Mesenteric fat pad (tissue), 1 donor: Measurements from ENCODE around the gene PCDHGA4. TPM values are rescaled to one million over a fixed set of nuclear protein-coding genes. Genes with fewer than 3 reads are reported as not detected.
A peak's percentile ranks its signal among the peaks of the same experiment; 100 is the strongest.
"Not testable (repeated sequence)": the region's sequence is repeated elsewhere in the genome, so short reads cannot be mapped to it uniquely, and the experiment has no call there.

Experiments used
- DNase-seq: peaks from one replicate; pipeline ENCODE4 v3.0.0-alpha.2; 2020; ENCODE audit warnings: low spot score
- total RNA-seq: library from RNA; stranded (reverse); fragmentation: NEBNext Ultra II Directional; extraction: Animal tissue kit (Norgen Biotek cat#: 25700); gene quantifications from one replicate; pipeline ENCODE4 v1.2.1, GENCODE V29; 2021
- donor health status: DM: yes; HTN: yes; CAD: no.

Gene PCDHGA4
- total RNA-seq, 1 donor from 2014 or later = 4.7 TPM

DNA sequence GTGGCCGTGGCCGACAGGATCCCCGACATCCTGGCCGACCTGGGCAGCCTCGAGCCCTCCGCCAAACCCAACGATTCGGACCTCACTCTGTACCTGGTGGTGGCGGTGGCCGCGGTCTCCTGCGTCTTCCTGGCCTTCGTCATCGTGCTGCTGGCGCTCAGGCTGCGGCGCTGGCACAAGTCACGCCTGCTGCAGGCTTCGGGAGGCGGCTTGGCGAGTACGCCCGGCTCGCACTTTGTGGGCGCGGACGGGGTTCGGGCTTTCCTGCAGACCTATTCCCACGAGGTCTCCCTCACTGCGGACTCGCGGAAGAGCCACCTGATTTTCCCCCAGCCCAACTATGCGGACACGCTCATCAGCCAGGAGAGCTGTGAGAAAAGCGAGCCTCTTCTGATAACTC lies 8.8 kb upstream of the PCDHGA4 start:
- DNase-seq = not testable (repeated sequence)

GRCh38 chr5:141349917-141350619 lies 4.8 kb upstream of the PCDHGA4 start, which contains the start of gene PCDHGB1:
Gene PCDHGB1 (plus strand): TSS chr5:141350099. CDS start chr5:141350261, 162 bp downstream.
- peak; percentile 65 for DNase-seq

- DNase-seq = peak; percentile 74
These were observed 3.2 kb upstream of the PCDHGA4 start for GRCh38 chr5:141351591-141351990.

- peak; percentile 65 for DNase-seq
These were observed 820 bp downstream of the PCDHGA4 start for GRCh38 chr5:141355641-141356040.

DNA sequence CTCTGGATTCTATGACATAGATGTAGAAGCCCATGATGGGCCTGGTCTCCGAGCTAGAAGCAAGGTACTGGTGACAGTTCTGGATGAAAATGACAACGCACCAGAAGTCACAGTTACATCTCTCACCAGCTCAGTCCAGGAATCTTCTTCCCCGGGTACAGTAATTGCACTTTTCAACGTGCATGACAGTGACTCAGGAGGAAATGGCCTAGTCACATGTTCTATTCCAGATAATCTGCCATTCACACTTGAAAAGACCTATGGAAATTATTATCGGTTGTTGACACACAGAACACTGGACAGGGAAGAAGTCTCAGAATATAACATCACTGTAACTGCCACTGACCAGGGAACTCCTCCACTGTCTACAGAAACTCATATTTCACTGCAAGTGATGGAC lies 1.3 kb downstream of the PCDHGA4 start:
- DNase-seq = no peak

GRCh38 chr5:141356950-141357349 lies 2.1 kb downstream of the PCDHGA4 start:
- DNase-seq = peak; percentile 86

GRCh38 chr5:141359790-141360426 lies 5.1 kb downstream of the PCDHGA4 start, which contains the start of gene PCDHGB2:
Gene PCDHGB2 (plus strand): TSS chr5:141359994. CDS start chr5:141360136, 142 bp downstream.
- DNase-seq = peak; percentile 79

- DNase-seq = peak; percentile 74
These were observed 5.9 kb downstream of the PCDHGA4 start for GRCh38 chr5:141360685-141361084.

DNA sequence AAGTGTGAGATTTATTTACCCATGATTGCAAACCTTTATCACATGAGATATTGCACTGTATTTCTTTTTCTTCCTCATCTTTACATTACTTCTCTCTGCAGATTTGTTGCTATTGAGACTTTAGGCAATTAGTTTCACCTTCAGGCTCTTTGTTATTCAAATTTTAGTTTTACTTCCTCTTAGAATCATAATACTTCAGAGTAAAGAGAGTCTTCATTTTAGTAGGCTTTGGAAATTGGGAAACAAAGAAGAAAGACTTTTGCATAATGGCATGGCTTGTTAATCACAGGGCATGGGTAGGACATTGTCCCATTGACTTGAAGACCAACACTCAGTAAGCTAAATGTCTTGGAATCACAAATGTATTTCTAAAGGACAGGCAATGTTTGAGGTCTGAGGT lies 7.9 kb downstream of the PCDHGA4 start:
- DNase-seq = no peak

DNA sequence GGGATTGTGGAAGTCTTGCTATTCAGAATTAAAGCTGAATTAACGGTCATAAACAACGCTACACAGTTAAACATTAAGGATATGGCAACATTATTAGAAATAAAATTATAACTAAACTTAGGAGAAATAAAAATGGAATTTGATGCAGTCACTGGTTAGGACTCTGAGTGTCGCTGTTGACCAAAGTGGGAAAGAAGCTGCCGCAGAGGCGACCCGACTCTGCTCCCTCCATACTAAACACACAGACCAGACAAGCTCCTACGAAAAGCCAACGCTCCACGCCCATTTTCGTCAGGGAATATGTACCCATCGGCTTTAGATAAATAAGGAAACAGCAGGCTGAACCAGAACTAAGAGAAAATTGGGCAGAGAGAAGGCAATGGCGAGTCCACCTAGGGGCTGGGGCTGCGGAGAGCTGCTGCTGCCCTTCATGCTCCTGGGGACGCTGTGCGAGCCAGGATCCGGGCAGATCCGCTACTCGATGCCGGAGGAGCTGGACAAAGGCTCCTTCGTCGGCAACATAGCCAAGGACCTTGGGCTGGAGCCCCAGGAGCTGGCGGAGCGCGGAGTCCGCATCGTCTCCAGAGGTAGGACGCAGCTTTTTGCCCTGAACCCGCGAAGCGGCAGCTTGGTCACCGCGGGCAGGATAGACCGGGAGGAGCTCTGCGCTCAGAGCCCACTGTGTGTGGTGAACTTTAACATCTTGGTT lies 9.3 kb downstream of the PCDHGA4 start, which contains the start of gene PCDHGA5:
TSS of gene PCDHGA5 (plus strand) at position 211 of the 709 bp plus-strand sequence. CDS start at position 380, 169 bp downstream.
- peak; percentile 84 for DNase-seq

DNA sequence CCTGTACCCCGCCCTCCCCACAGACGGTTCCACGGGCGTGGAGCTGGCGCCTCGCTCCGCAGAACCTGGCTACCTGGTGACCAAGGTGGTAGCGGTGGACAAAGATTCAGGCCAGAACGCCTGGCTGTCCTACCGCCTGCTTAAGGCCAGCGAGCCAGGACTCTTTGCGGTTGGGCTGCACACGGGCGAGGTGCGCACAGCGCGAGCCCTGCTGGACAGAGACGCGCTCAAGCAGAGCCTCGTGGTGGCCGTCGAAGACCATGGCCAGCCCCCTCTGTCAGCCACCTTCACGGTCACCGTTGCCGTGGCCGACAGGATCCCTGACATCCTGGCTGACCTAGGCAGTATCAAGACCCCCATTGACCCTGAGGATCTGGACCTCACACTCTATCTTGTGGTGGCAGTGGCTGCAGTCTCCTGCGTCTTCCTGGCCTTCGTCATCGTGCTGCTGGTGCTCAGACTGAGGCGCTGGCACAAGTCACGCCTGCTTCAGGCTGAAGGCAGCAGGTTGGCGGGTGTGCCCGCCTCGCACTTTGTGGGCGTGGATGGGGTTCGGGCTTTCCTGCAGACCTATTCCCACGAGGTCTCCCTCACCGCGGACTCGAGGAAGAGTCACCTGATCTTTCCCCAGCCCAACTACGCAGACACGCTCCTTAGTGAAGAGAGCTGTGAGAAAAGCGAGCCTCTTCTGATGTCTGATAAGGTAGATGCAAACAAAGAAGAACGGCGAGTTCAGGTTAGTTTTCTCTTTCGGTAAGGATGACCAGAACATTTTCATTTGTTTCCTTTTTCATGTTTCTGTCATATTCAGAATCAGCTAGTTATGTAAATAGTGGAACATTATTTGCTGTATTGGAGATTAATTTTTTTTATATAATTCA lies 11.4 kb downstream of the PCDHGA4 start:
- DNase-seq = peak; percentile 62

- peak; percentile 67 for DNase-seq
These were observed 15.4 kb downstream of the PCDHGA4 start, which contains the start of gene PCDHGB3 for GRCh38 chr5:141369994-141370848. Gene PCDHGB3 (plus strand): TSS chr5:141370242. CDS start chr5:141370395, 153 bp downstream.

GRCh38 chr5:141371572-141372475 lies 17.0 kb downstream of the PCDHGA4 start:
- DNase-seq = no peak

GRCh38 chr5:141373673-141374317 lies 19.0 kb downstream of the PCDHGA4 start, which contains the start of gene PCDHGA6:
Gene PCDHGA6 (plus strand): TSS chr5:141373891. CDS start chr5:141374084, 193 bp downstream.
- DNase-seq = peak; percentile 67

DNA sequence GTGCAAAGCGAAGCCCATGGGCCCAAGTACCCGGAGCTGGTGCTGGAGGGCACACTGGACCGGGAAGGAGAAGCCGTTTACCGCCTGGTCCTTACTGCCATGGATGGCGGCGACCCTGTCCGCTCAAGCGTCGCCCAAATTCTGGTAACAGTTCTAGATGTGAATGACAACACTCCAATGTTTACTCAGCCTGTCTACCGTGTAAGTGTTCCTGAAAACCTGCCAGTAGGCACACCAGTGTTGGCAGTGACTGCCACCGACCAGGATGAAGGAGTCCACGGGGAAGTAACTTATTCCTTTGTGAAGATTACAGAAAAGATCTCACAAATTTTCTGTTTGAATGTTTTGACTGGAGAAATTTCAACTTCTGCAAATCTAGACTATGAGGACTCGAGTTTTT lies 19.8 kb downstream of the PCDHGA4 start:
- no peak for DNase-seq

GRCh38 chr5:141375444-141376155 lies 20.8 kb downstream of the PCDHGA4 start:
- DNase-seq = peak; percentile 72
